NT2/D1 (cell line): ENCODE results near the gene CILP2.
A peak's percentile ranks its signal among the peaks of the same experiment; 100 is the strongest.

Source experiments
- DNase-seq: peaks from one replicate; pipeline ENCODE4 v3.0.0-alpha.2; 2011; ENCODE audit warnings: low read depth, low spot score
- H3K27me3 ChIP-seq: 2 replicates; pipeline ENCODE4 v1.6.0; 2011; ENCODE audit warnings: mild to moderate bottlenecking; ENCODE audit not compliant: insufficient read length, insufficient read depth
- H3K36me3 ChIP-seq: 2 replicates; pipeline ENCODE4 v1.6.1; 2011; ENCODE audit warnings: mild to moderate bottlenecking, low read length, mixed read lengths; ENCODE audit not compliant: insufficient read depth, insufficient read length
- H3K4me1 ChIP-seq: 2 replicates; pipeline ENCODE4 v1.5.1; 2011; ENCODE audit not compliant: insufficient read depth, insufficient read length
- H3K4me3 ChIP-seq: 2 replicates; pipeline ENCODE4 v1.5.1; 2011; ENCODE audit warnings: low read depth; ENCODE audit not compliant: insufficient read length
- H3K9ac ChIP-seq: 2 replicates; pipeline ENCODE4 v1.6.0; 2011; ENCODE audit warnings: low read depth; ENCODE audit not compliant: insufficient read length
- H3K9me3 ChIP-seq: 2 replicates; pipeline ENCODE4 v1.5.1; 2011; ENCODE audit warnings: mild to moderate bottlenecking, low read length; ENCODE audit not compliant: insufficient read depth
- SUZ12 ChIP-seq: IDR thresholded peaks from 2 replicates; pipeline ENCODE4 v1.6.1; 2011; ENCODE audit not compliant: insufficient read length, insufficient read depth; ENCODE audit errors: extremely low read depth
- YY1 ChIP-seq: IDR thresholded peaks from 2 replicates; pipeline ENCODE4 v1.6.1; 2011; ENCODE audit not compliant: insufficient read length, insufficient read depth
- ZNF274 ChIP-seq: IDR thresholded peaks from 2 replicates; pipeline ENCODE4 v1.6.1; 2011; ENCODE audit warnings: mild to moderate bottlenecking, low read depth, low read length

CILP2 gene

GRCh38 chr19:19493841-19494546 is 44.1 kb upstream of the CILP2 start:
- no peak overlapping the region for H3K9ac ChIP-seq
- H3K9me3 ChIP-seq, result no peaks in the 10 kb centered on the region
- H3K36me3 ChIP-seq, result peaks cover 80% of the 10 kb centered on the region
- no peak for DNase-seq
- H3K27me3 ChIP-seq, result no peaks in the 10 kb centered on the region
- TF ChIP-seq SUZ12, result no peak
- no peak for TF ChIP-seq YY1
- TF ChIP-seq ZNF274, result no peak
- no peak overlapping the region for H3K4me3 ChIP-seq
- H3K4me1 ChIP-seq, result peaks cover 18% of the 10 kb centered on the region

GRCh38 chr19:19495614-19496603 is 42.2 kb upstream of the CILP2 start:
- peaks cover 7% of the 10 kb centered on the region for H3K4me1 ChIP-seq
- H3K27me3 ChIP-seq, result no peaks in the 10 kb centered on the region
- H3K9me3 ChIP-seq, result no peaks in the 10 kb centered on the region
- no peak overlapping the region for H3K4me3 ChIP-seq
- peaks cover 95% of the 10 kb centered on the region for H3K36me3 ChIP-seq
- TF ChIP-seq YY1 (no peak), SUZ12 (no peak), ZNF274 (no peak)
- H3K9ac ChIP-seq, result no peak overlapping the region
- no peak for DNase-seq

GRCh38 chr19:19498255-19498991 is 39.6 kb upstream of the CILP2 start:
- TF ChIP-seq SUZ12 (no peak), ZNF274 (no peak), YY1 (no peak)

GRCh38 chr19:19499272-19499995 is 38.6 kb upstream of the CILP2 start:
- Histone ChIP-seq H3K4me1 (peaks cover 3% of the 10 kb centered on the region), H3K9ac (no peak overlapping the region), H3K27me3 (no peaks in the 10 kb centered on the region), H3K9me3 (no peaks in the 10 kb centered on the region), H3K36me3 (peaks cover 97% of the 10 kb centered on the region), H3K4me3 (no peak overlapping the region)
- no peak for TF ChIP-seq ZNF274
- TF ChIP-seq YY1, result no peak
- TF ChIP-seq SUZ12, result no peak
- DNase-seq, result no peak

More at GRCh38 chr19:19498255-19498991, 39.6 kb upstream of the CILP2 start:
- Histone ChIP-seq H3K4me1 (peaks cover 6% of the 10 kb centered on the region), H3K36me3 (peaks cover 96% of the 10 kb centered on the region), H3K9ac (peak overlapping the region; percentile 18), H3K27me3 (no peaks in the 10 kb centered on the region), H3K4me3 (no peak overlapping the region), H3K9me3 (no peaks in the 10 kb centered on the region)
- no peak for DNase-seq

GRCh38 chr19:19500975-19501644 is 37.0 kb upstream of the CILP2 start:
- no peaks in the 10 kb centered on the region for H3K9me3 ChIP-seq
- no peaks in the 10 kb centered on the region for H3K27me3 ChIP-seq
- peaks cover 100% of the 10 kb centered on the region for H3K36me3 ChIP-seq
- no peak overlapping the region for H3K9ac ChIP-seq
- DNase-seq, result no peak
- H3K4me1 ChIP-seq, result peaks cover 7% of the 10 kb centered on the region
- no peak overlapping the region for H3K4me3 ChIP-seq
- TF ChIP-seq YY1 (no peak), ZNF274 (no peak), SUZ12 (no peak)

GRCh38 chr19:19501798-19502197 is 36.3 kb upstream of the CILP2 start:
- Histone ChIP-seq H3K36me3 (peaks cover 99% of the 10 kb centered on the region), H3K27me3 (no peaks in the 10 kb centered on the region), H3K9ac (no peak overlapping the region), H3K4me3 (no peak overlapping the region), H3K9me3 (no peaks in the 10 kb centered on the region), H3K4me1 (peaks cover 7% of the 10 kb centered on the region)
- DNase-seq, result no peak
- TF ChIP-seq SUZ12 (no peak), ZNF274 (no peak), YY1 (no peak)
